ENCODE measurements around the gene TNFAIP3.

Gene TNFAIP3

DNA sequence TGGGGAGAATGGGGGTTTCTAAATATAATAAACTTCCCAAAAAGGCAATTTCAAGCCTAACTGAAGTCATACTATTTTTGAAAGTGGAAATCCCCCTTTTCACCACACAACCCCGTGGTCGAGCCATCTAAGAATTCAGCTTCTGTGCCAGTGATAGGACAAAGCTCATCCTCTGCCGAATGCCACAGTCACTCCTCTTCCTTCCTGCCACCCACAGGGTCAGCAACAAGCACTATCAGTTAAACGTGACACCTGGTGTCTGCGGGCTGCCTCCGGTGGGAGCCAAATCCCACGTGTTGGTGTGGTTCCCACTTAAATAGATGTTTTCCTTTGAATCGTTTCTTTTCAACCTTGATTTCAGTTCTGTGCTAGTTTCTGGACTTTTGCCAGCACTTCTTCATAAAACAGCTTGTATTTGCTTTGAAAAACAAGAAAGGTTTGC, 60.7 kb downstream of the TNFAIP3 start:
- DNase-seq = peak; percentile 96 to 97

DNA sequence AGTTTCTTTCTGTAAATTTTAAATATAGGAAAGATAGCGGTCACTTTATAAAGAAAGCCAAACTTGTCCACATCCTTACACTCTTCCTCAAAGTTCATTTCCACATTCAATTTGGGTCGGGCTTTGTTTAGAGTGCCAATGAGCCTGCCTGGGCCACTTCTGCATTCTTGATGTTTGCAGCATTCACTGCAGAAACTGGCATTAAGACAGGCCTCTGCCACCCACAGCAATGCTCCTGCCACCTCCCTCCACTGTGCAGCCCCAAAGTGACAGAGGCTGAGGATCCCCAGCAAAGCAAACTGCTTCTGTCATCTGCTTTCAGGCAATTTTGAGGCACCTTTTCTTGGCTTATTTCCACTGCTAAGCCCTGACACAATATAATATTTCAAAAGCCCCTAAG, 61.2 kb downstream of the TNFAIP3 start:
- DNase-seq = peak; percentile 29 to 61

DNA sequence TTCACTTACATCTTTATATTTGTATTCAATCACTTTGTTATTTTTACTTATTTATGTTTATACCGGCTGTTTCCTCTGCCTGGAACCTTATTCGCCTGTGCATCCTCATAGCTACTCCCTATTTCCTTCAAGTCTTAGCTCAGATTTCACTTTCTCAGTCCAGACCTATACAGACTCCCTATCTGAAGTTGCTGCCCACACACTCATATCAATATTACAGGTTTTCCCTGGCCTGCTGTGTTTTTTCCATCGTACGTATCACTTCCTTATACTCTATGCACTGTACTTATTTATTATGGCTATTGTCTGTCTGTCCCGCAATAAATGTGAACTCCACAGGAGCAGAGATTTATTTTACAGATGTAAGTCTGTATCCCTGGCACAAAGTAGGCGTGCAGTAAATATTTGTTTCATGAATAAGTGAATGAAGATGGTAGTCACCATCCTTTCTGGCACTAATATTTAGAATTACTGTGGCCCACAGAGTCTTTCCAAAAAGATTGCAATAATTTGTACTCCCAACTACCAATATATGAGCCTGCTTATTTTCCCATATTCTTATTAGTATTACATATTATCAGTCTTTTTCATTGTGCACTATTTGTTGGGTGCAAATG, 64.9 kb downstream of the TNFAIP3 start:
- no peak for DNase-seq

Measured in Kasumi-1 (cell line).